ENCODE data around the gene IL17B.
A peak's percentile ranks its signal among the peaks of the same experiment; 100 is the strongest.

The IL17B gene

DNA sequence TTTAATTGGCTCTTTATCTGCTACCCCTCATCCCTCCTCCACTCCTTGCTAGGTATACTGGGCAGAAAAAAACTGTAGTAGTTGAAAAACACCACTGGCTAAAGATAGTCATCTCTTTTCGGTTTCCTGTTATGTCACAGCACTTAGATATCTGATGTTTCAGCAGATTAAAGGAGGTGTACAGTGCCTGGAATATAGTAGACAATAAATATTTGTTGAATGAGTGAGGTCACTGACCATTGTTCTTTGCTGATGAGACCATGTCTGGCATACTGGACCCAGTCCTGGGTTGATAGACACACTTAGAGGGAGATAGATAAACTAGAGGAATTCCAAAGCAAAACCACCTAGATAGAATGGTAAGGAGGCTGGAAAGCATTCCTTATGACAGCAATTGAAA, 30.6 kb downstream of the IL17B start:
- no peaks in the 10 kb centered on the region for H3K9me3 ChIP-seq (ENCODE audit: control insufficient read depth in 5 of 5, low read length in 5 of 5)
- H3K36me3 ChIP-seq (ENCODE audit: control insufficient read depth in 5 of 5, insufficient read depth in 5 of 5, low read length in 5 of 5) = peaks cover 29 to 56% (median 51%) of the 10 kb centered on the region in 5 donors
- no peak overlapping the region for H3K9ac ChIP-seq (ENCODE audit: low read length in 5 of 5)
- H3K4me1 ChIP-seq (ENCODE audit: control insufficient read depth in 5 of 5, insufficient read depth in 5 of 5, low read length in 5 of 5) = peaks cover 0 to 29% (median 19%) of the 10 kb centered on the region in 5 donors
- H3K27ac ChIP-seq (ENCODE audit: low read depth, low read length) = no peak overlapping the region
- H3K4me3 ChIP-seq (ENCODE audit: low read depth in 1 of 5, low read length in 5 of 5) = no peak overlapping the region
- no peaks in the 10 kb centered on the region for H3K27me3 ChIP-seq (ENCODE audit: control insufficient read depth in 5 of 5, insufficient read depth in 4 of 5, low read length in 5 of 5)

DNA sequence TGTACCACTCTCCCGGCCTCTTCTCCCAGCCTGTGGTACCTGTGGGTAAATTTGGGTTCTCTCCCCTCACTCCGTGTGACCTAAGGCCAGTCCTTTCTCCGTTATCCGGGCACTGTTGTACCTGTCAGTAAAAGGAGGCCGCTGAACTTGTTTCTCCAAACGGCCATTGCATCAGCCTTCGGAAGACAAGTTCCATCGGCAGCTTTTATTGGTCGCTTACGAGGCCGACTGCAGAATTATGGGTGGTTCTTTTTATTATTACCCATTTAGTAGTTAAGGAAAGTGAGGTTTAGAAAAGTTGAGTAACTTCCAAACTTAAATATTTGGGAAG, 33.2 kb downstream of the IL17B start:
- H3K36me3 ChIP-seq (ENCODE audit: control insufficient read depth in 5 of 5, insufficient read depth in 5 of 5, low read length in 5 of 5) = peaks cover 22 to 38% (median 33%) of the 10 kb centered on the region in 5 donors
- peak overlapping the region; percentile 67 for H3K27ac ChIP-seq (ENCODE audit: low read depth, low read length)
- H3K4me1 ChIP-seq (ENCODE audit: control insufficient read depth in 5 of 5, insufficient read depth in 5 of 5, low read length in 5 of 5) = peaks cover 0 to 29% (median 19%) of the 10 kb centered on the region in 5 donors
- H3K27me3 ChIP-seq (ENCODE audit: control insufficient read depth in 5 of 5, insufficient read depth in 4 of 5, low read length in 5 of 5) = no peaks in the 10 kb centered on the region
- peak overlapping the region; percentile 57 to 89 (median 66) for H3K9ac ChIP-seq (ENCODE audit: low read length in 5 of 5)
- no peaks in the 10 kb centered on the region for H3K9me3 ChIP-seq (ENCODE audit: control insufficient read depth in 5 of 5, low read length in 5 of 5)
- H3K4me3 ChIP-seq (ENCODE audit: low read depth in 1 of 5, low read length in 5 of 5) = peak overlapping the region; percentile 90 to 99 (median 91)

DNA sequence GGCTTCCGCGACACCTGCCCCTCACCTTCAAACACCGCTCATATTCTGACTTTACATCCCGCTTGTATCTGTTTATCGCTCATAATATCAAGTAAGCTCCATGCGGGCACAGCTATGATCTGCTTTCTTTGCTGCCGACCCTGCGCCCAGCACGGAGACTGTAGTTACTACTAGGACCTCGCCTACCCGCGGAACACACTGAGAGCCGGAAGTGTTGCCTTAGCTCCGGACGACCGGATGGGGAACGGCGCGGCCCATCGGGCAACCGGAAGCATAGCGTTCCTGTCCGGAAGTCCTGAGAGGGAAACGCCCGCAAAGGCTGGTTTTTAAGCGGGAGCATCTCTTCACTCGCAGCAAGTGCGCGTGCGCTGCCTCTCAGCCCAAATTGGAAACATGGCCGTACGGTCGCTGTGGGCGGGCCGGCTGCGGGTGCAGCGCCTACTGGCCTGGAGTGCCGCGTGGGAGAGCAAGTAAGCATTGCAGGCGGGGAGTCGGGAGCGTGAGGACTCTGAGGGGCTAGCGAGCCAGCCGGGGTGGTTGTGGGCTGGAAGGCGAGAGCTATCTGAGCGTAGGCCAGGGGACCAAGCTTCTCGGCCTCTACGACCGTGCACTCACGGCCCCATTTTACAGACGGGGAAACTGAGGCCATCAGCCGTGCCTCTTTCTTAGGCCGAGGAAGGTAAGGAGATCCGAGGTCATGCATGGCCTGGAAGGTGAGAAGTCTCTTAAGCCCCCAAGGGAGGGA, 33.8 kb downstream of the IL17B start, which contains the start of gene GRPEL2:
Gene GRPEL2 (plus strand): TSS at position 353 of the 745 bp plus-strand sequence. CDS start 41 bp downstream, at position 394.
- peaks cover 22 to 38% (median 33%) of the 10 kb centered on the region in 5 donors for H3K36me3 ChIP-seq (ENCODE audit: control insufficient read depth in 5 of 5, insufficient read depth in 5 of 5, low read length in 5 of 5)
- peak within 1 kb of the TSS; percentile 57 to 89 (median 66) for H3K9ac ChIP-seq (ENCODE audit: low read length in 5 of 5)
- H3K4me1 ChIP-seq (ENCODE audit: control insufficient read depth in 5 of 5, insufficient read depth in 5 of 5, low read length in 5 of 5) = peaks cover 0 to 29% (median 19%) of the 10 kb centered on the region in 5 donors
- no peaks in the 10 kb centered on the region for H3K9me3 ChIP-seq (ENCODE audit: control insufficient read depth in 5 of 5, low read length in 5 of 5)
- no peaks in the 10 kb centered on the region for H3K27me3 ChIP-seq (ENCODE audit: control insufficient read depth in 5 of 5, insufficient read depth in 4 of 5, low read length in 5 of 5)
- peak within 1 kb of the TSS; percentile 67 for H3K27ac ChIP-seq (ENCODE audit: low read depth, low read length)
- peak within 1 kb of the TSS; percentile 90 to 99 (median 91) for H3K4me3 ChIP-seq (ENCODE audit: low read depth in 1 of 5, low read length in 5 of 5)

- peaks cover 22 to 37% (median 31%) of the 10 kb centered on the region in 5 donors for H3K36me3 ChIP-seq (ENCODE audit: control insufficient read depth in 5 of 5, insufficient read depth in 5 of 5, low read length in 5 of 5)
- H3K4me3 ChIP-seq (ENCODE audit: low read depth in 1 of 5, low read length in 5 of 5) = no peak overlapping the region
- no peak overlapping the region for H3K9ac ChIP-seq (ENCODE audit: low read length in 5 of 5)
- no peak overlapping the region for H3K27ac ChIP-seq (ENCODE audit: low read depth, low read length)
- H3K4me1 ChIP-seq (ENCODE audit: control insufficient read depth in 5 of 5, insufficient read depth in 5 of 5, low read length in 5 of 5) = peaks cover 0 to 29% (median 19%) of the 10 kb centered on the region in 5 donors
- H3K9me3 ChIP-seq (ENCODE audit: control insufficient read depth in 5 of 5, low read length in 5 of 5) = no peaks in the 10 kb centered on the region
- H3K27me3 ChIP-seq (ENCODE audit: control insufficient read depth in 5 of 5, insufficient read depth in 4 of 5, low read length in 5 of 5) = no peaks in the 10 kb centered on the region
Measured at GRCh38 chr5:149344151-149344550, 34.9 kb downstream of the IL17B start.

DNA sequence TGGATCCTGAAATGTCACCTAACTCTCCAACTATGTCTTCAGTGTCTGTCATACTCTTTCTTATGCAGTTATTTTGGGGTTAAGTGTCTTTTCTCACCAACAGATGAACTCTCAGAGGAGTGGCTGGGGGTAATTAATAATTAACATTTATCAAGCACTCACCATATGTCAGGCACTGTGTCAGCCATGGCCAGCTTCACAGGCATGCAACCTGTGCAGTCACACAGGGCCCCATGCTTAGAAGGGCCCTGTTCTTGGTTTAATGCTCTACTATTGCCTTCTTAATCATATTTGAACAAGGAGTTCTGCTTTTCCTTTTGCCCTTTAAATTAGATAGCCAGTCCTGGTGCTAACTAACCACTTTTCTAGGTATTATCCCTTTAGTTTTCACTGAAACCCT, 37.2 kb downstream of the IL17B start:
- Histone ChIP-seq H3K4me1 (ENCODE audit: control insufficient read depth in 5 of 5, insufficient read depth in 5 of 5, low read length in 5 of 5) (peaks cover 0 to 20% (median 17%) of the 10 kb centered on the region in 5 donors), H3K9ac (ENCODE audit: low read length in 5 of 5) (no peak overlapping the region), H3K4me3 (ENCODE audit: low read depth in 1 of 5, low read length in 5 of 5) (no peak overlapping the region), H3K27ac (ENCODE audit: low read depth, low read length) (no peak overlapping the region), H3K9me3 (ENCODE audit: control insufficient read depth in 5 of 5, low read length in 5 of 5) (no peaks in the 10 kb centered on the region), H3K36me3 (ENCODE audit: control insufficient read depth in 5 of 5, insufficient read depth in 5 of 5, low read length in 5 of 5) (peaks cover 16 to 41% (median 39%) of the 10 kb centered on the region in 5 donors), H3K27me3 (ENCODE audit: control insufficient read depth in 5 of 5, insufficient read depth in 4 of 5, low read length in 5 of 5) (no peaks in the 10 kb centered on the region)

DNA sequence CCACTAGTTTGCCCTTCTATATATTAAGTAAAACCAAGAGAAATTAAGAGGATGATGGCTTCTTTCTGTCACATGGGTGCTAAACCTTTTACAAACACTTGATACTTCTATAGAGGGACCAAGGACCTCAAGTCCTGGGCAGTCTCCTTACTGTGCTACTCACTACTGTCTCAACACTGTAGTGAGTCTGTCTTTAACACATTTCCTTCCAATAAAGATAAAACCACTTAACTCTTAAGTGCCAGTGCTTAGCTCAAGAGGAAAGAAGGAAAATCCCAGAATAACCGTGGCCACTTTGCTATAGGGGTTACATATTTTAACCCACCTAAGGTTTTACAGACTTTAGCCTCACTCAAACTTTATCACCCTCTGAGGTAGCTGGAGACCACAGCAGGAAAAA, 38.2 kb downstream of the IL17B start:
- Histone ChIP-seq H3K36me3 (ENCODE audit: control insufficient read depth in 5 of 5, insufficient read depth in 5 of 5, low read length in 5 of 5) (peaks cover 20 to 51% (median 49%) of the 10 kb centered on the region in 5 donors), H3K4me3 (ENCODE audit: low read depth in 1 of 5, low read length in 5 of 5) (no peak overlapping the region), H3K4me1 (ENCODE audit: control insufficient read depth in 5 of 5, insufficient read depth in 5 of 5, low read length in 5 of 5) (peaks cover 0 to 14% (median 12%) of the 10 kb centered on the region in 5 donors), H3K27me3 (ENCODE audit: control insufficient read depth in 5 of 5, insufficient read depth in 4 of 5, low read length in 5 of 5) (no peaks in the 10 kb centered on the region), H3K27ac (ENCODE audit: low read depth, low read length) (no peak overlapping the region), H3K9ac (ENCODE audit: low read length in 5 of 5) (no peak overlapping the region), H3K9me3 (ENCODE audit: control insufficient read depth in 5 of 5, low read length in 5 of 5) (no peaks in the 10 kb centered on the region)

DNA sequence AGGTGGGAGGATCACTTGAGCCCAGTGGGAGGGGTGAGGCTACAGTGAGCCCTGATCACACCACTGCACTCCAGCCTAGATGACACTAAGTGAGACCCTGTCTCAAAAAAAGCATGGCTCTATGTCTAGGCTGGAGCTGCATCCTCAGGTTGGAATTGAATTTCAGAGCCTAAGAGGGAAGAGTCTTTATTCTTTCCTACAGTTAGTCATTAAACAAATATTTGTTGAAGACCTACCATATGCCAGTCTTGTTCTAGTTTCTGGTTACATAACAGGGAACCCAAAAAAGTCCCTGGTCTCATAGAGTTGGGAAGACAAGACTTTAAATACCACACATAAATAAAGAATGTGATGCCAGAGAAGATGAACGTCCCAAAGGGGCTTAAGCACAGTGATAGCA, 40.7 kb downstream of the IL17B start:
- no peak overlapping the region for H3K4me3 ChIP-seq (ENCODE audit: low read depth in 1 of 5, low read length in 5 of 5)
- H3K36me3 ChIP-seq (ENCODE audit: control insufficient read depth in 5 of 5, insufficient read depth in 5 of 5, low read length in 5 of 5) = peaks cover 38 to 75% (median 61%) of the 10 kb centered on the region in 5 donors
- H3K4me1 ChIP-seq (ENCODE audit: control insufficient read depth in 5 of 5, insufficient read depth in 5 of 5, low read length in 5 of 5) = no peaks in the 10 kb centered on the region
- no peak overlapping the region for H3K27ac ChIP-seq (ENCODE audit: low read depth, low read length)
- H3K27me3 ChIP-seq (ENCODE audit: control insufficient read depth in 5 of 5, insufficient read depth in 4 of 5, low read length in 5 of 5) = no peaks in the 10 kb centered on the region
- no peaks in the 10 kb centered on the region for H3K9me3 ChIP-seq (ENCODE audit: control insufficient read depth in 5 of 5, low read length in 5 of 5)
- H3K9ac ChIP-seq (ENCODE audit: low read length in 5 of 5) = no peak overlapping the region

DNA sequence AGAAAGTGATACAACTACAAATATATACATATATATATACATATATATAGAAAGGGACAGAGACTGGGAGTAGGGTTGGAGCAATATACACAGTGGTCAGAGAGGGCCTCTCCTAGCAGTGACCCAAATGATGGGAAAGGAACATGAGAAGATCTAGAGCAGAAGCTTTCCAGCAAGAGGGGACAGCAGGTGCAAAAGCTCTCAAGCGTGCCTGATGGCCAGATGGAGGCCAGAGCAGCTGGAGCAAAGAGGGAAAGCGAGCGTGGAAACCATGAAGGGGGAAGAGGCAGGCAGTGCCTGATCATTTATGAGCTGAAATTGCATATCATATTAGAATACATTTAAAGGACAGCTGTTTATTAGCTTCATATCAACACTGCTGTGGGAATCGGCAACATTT, 41.4 kb downstream of the IL17B start:
- no peaks in the 10 kb centered on the region for H3K4me1 ChIP-seq (ENCODE audit: control insufficient read depth in 5 of 5, insufficient read depth in 5 of 5, low read length in 5 of 5)
- peaks cover 44 to 81% (median 67%) of the 10 kb centered on the region in 5 donors for H3K36me3 ChIP-seq (ENCODE audit: control insufficient read depth in 5 of 5, insufficient read depth in 5 of 5, low read length in 5 of 5)
- no peaks in the 10 kb centered on the region for H3K27me3 ChIP-seq (ENCODE audit: control insufficient read depth in 5 of 5, insufficient read depth in 4 of 5, low read length in 5 of 5)
- no peaks in the 10 kb centered on the region for H3K9me3 ChIP-seq (ENCODE audit: control insufficient read depth in 5 of 5, low read length in 5 of 5)
- no peak overlapping the region for H3K9ac ChIP-seq (ENCODE audit: low read length in 5 of 5)
- no peak overlapping the region for H3K4me3 ChIP-seq (ENCODE audit: low read depth in 1 of 5, low read length in 5 of 5)
- H3K27ac ChIP-seq (ENCODE audit: low read depth, low read length) = no peak overlapping the region

GRCh38 chr5:149333711-149334443, 45.2 kb downstream of the IL17B start:
- H3K9ac ChIP-seq (ENCODE audit: low read length in 5 of 5) = no peak overlapping the region
- H3K9me3 ChIP-seq (ENCODE audit: control insufficient read depth in 5 of 5, low read length in 5 of 5) = no peaks in the 10 kb centered on the region
- no peaks in the 10 kb centered on the region for H3K27me3 ChIP-seq (ENCODE audit: control insufficient read depth in 5 of 5, insufficient read depth in 4 of 5, low read length in 5 of 5)
- no peaks in the 10 kb centered on the region for H3K4me1 ChIP-seq (ENCODE audit: control insufficient read depth in 5 of 5, insufficient read depth in 5 of 5, low read length in 5 of 5)
- peaks cover 41 to 87% (median 69%) of the 10 kb centered on the region in 5 donors for H3K36me3 ChIP-seq (ENCODE audit: control insufficient read depth in 5 of 5, insufficient read depth in 5 of 5, low read length in 5 of 5)
- H3K4me3 ChIP-seq (ENCODE audit: low read depth in 1 of 5, low read length in 5 of 5) = no peak overlapping the region
- no peak overlapping the region for H3K27ac ChIP-seq (ENCODE audit: low read depth, low read length)

GRCh38 chr5:149328177-149328576, 50.9 kb downstream of the IL17B start:
- Histone ChIP-seq H3K4me3 (ENCODE audit: low read depth in 1 of 5, low read length in 5 of 5) (no peak overlapping the region), H3K36me3 (ENCODE audit: control insufficient read depth in 5 of 5, insufficient read depth in 5 of 5, low read length in 5 of 5) (peaks cover 21 to 59% (median 32%) of the 10 kb centered on the region in 5 donors), H3K27ac (ENCODE audit: low read depth, low read length) (no peak overlapping the region), H3K9me3 (ENCODE audit: control insufficient read depth in 5 of 5, low read length in 5 of 5) (no peaks in the 10 kb centered on the region), H3K4me1 (ENCODE audit: control insufficient read depth in 5 of 5, insufficient read depth in 5 of 5, low read length in 5 of 5) (peaks cover 0 to 19% (median 17%) of the 10 kb centered on the region in 5 donors), H3K9ac (ENCODE audit: low read length in 5 of 5) (no peak overlapping the region), H3K27me3 (ENCODE audit: control insufficient read depth in 5 of 5, insufficient read depth in 4 of 5, low read length in 5 of 5) (no peaks in the 10 kb centered on the region)
